ENCODE measurements around the gene JADE3. TPM values are rescaled to one million over a fixed set of nuclear protein-coding genes. Genes with fewer than 3 reads are reported as not detected.

JADE3 gene
- total RNA-seq, 4 donors from 2014 or later: 7.8 to 9.6 (median 8.5) TPM

DNA sequence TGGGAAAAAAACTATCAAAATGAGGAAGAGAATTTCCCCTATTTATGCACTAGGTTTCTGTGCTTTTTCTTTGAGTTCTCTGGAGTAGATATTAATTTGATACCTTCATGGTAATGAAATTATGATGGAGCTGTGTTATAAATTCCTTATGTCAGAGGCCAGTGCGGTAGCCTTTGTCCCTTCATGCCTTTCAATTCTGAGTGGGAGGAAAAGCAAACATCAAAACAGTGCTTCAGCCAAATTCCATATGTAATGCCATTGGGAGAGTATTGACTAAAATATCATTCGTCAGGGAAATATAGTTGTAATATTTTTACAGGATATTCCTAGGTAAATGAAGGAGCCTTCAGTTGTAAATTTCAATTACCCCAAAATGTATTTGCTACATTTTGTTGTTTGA lies 148.5 kb downstream of the JADE3 start:
- Histone ChIP-seq H3K4me1 (no peaks in the 10 kb centered on the region), H3K4me3 (no peak overlapping the region), H3K36me3 (peaks cover 0 to 18% (median 4%) of the 10 kb centered on the region in 4 donors), H3K27ac (replicated peaks in 1 of 4) (no peak overlapping the region), H3K9me3 (no peaks in the 10 kb centered on the region), H3K27me3 (no peaks in the 10 kb centered on the region)
- WGBS: 71% methylated on average over 2 of the region's 2 CpGs
- DNase-seq (ENCODE audit: extremely low spot score): no peak
- TF ChIP-seq EP300 (IDR thresholded peaks at IDR 0.05) (no peak), POLR2A (IDR thresholded peaks at IDR 0.05; ENCODE audit: low read depth) (no peak), POLR2AphosphoS5 (IDR thresholded peaks at IDR 0.05) (no peak)
- TF ChIP-seq, protein P1, sequence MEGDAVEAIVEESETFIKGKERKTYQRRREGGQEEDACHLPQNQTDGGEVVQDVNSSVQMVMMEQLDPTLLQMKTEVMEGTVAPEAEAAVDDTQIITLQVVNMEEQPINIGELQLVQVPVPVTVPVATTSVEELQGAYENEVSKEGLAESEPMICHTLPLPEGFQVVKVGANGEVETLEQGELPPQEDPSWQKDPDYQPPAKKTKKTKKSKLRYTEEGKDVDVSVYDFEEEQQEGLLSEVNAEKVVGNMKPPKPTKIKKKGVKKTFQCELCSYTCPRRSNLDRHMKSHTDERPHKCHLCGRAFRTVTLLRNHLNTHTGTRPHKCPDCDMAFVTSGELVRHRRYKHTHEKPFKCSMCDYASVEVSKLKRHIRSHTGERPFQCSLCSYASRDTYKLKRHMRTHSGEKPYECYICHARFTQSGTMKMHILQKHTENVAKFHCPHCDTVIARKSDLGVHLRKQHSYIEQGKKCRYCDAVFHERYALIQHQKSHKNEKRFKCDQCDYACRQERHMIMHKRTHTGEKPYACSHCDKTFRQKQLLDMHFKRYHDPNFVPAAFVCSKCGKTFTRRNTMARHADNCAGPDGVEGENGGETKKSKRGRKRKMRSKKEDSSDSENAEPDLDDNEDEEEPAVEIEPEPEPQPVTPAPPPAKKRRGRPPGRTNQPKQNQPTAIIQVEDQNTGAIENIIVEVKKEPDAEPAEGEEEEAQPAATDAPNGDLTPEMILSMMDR (IDR thresholded peaks at IDR 0.05): no peak
- intact Hi-C loops (cut with DNase I): no loop called here

DNA sequence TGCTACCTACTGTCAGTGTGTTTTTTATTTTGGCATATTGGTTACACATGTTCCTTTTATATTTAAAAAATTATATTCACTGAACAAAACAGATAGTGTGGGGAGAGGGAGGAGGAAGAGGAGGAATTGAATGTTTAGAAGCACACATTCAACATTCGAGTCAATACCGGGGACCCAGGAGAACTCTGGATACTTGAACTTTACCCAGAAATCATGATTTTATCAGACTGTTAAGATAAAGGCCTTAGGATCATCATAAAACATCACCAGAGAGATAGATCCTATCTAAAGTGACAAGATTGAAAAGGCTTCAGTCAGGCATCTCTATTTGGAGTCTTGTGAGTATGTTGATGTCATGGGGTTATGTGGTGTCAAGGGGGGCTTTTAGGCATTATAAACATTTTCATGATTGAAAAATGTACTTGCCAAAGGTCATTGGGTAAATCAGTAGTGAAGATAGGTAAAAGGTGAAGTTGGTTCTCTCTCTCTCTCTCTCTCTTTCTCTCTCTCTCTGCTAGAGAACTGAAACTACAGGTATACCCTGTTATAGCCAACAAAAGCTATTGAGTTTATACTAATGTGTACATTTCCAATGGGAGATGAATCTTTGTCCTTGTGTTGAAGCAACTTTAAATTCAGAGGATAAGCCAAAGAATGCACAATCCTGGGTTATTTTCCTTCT lies 149.2 kb downstream of the JADE3 start:
- TF ChIP-seq, protein P1 (IDR thresholded peaks at IDR 0.05): no peak
- TF ChIP-seq POLR2AphosphoS5 (IDR thresholded peaks at IDR 0.05): no peak
- TF ChIP-seq EP300 (IDR thresholded peaks at IDR 0.05): no peak
- TF ChIP-seq POLR2A (IDR thresholded peaks at IDR 0.05; ENCODE audit: low read depth): no peak
- Histone ChIP-seq H3K27ac (replicated peaks in 1 of 4) (no peak overlapping the region), H3K9me3 (no peaks in the 10 kb centered on the region), H3K4me3 (no peak overlapping the region), H3K27me3 (no peaks in the 10 kb centered on the region), H3K4me1 (no peaks in the 10 kb centered on the region), H3K36me3 (peaks cover 0 to 16% (median 4%) of the 10 kb centered on the region in 4 donors)
- WGBS: 80% methylated on average over 2 of the region's 2 CpGs
- DNase-seq (ENCODE audit: extremely low spot score): no peak
- intact Hi-C loops (cut with DNase I): no loop called here

DNA sequence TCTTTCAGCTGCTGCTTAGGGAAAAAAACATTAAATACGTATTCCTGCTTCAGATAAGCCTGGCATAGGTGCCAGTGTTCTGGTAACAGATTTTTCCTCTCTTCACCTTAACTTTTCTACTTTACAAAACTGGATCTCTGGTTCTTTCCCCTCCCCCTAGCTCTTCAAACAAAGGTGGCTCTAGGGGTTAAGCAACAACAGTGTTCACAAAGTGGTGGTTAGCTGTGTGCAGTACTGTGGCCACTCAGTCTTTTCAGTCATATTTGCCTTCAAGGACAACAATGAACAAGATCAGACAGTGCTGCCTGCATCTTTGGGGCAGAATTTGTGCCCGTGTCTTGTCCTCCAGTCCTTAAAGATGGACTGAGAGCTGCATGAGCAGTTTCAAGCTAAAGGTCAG lies 151.0 kb downstream of the JADE3 start:
- intact Hi-C loops (cut with DNase I): no loop called here
- H3K36me3 ChIP-seq: peaks cover 0 to 8% (median 2%) of the 10 kb centered on the region in 4 donors
- WGBS: 57% methylated on average over 2 of the region's 2 CpGs
- DNase-seq (ENCODE audit: extremely low spot score): no peak
- H3K4me3 ChIP-seq: no peak overlapping the region
- no peak overlapping the region for H3K27ac ChIP-seq (replicated peaks in 1 of 4)
- H3K9me3 ChIP-seq: no peaks in the 10 kb centered on the region
- TF ChIP-seq, protein P1 (IDR thresholded peaks at IDR 0.05): no peak
- TF ChIP-seq POLR2A (IDR thresholded peaks at IDR 0.05; ENCODE audit: low read depth) (no peak), POLR2AphosphoS5 (IDR thresholded peaks at IDR 0.05) (no peak), EP300 (IDR thresholded peaks at IDR 0.05) (no peak)
- no peaks in the 10 kb centered on the region for H3K4me1 ChIP-seq
- no peaks in the 10 kb centered on the region for H3K27me3 ChIP-seq

DNA sequence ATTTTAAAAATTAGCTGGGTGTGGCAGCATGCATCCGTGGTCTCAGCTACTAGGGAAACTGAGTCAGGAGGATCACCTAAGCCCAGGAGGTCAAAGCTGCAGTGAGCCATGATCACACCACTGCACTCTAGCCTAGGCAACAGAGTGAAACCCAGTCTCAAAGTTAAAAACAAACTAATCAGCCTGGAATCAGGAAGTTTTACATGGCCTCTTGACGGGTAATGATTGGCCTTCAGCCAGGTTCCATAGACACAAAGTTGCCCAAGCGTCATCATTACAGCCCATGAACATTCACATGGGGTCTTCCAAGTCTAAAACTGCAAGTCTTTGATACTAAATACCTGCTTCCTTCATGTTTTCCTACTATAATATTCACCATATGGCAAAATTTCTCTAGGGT lies 156.0 kb downstream of the JADE3 start:
- DNase-seq (ENCODE audit: extremely low spot score): no peak
- 75% methylated on average over 2 of the region's 3 CpGs for WGBS
- intact Hi-C loops (cut with DNase I): no loop called here
- no peak overlapping the region for H3K27ac ChIP-seq (replicated peaks in 1 of 4)
- no peak for TF ChIP-seq POLR2A (IDR thresholded peaks at IDR 0.05; ENCODE audit: low read depth)
- no peak overlapping the region for H3K4me3 ChIP-seq
- H3K36me3 ChIP-seq: no peaks in the 10 kb centered on the region
- H3K9me3 ChIP-seq: no peaks in the 10 kb centered on the region
- no peaks in the 10 kb centered on the region for H3K4me1 ChIP-seq
- H3K27me3 ChIP-seq: no peaks in the 10 kb centered on the region

DNA sequence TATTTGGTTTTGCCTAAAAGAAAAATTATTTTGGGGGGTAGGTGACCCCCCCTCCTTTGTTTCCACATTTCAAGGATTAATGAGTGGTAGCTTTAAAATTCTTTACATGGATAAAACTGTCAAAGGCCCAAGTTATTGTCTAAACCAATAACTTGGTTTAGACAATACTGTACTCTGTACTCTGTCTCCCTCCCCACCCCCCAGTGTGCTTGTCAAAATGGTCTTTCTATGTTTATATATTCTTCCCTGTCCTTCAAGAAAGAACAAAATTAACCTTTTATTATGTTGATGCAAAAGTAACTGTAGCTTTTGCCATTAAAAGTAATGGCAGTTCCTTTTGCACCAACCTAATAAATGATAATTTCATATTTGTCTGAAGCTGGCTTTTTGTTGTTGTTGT lies 156.5 kb downstream of the JADE3 start:
- no peaks in the 10 kb centered on the region for H3K4me1 ChIP-seq
- no peaks in the 10 kb centered on the region for H3K27me3 ChIP-seq
- TF ChIP-seq EP300 (IDR thresholded peaks at IDR 0.05) (no peak), POLR2AphosphoS5 (IDR thresholded peaks at IDR 0.05) (no peak), POLR2A (IDR thresholded peaks at IDR 0.05; ENCODE audit: low read depth) (no peak)
- TF ChIP-seq, protein P1 (IDR thresholded peaks at IDR 0.05): no peak
- H3K36me3 ChIP-seq: no peaks in the 10 kb centered on the region
- no peak for DNase-seq (ENCODE audit: extremely low spot score)
- no peak overlapping the region for H3K27ac ChIP-seq (replicated peaks in 1 of 4)
- H3K4me3 ChIP-seq: no peak overlapping the region
- intact Hi-C loops (cut with DNase I): no loop called here
- H3K9me3 ChIP-seq: no peaks in the 10 kb centered on the region

Measured in esophagus muscularis mucosa (tissue), 4 donors.